ENCODE data around the gene ZNF778.

The ZNF778 gene

DNA sequence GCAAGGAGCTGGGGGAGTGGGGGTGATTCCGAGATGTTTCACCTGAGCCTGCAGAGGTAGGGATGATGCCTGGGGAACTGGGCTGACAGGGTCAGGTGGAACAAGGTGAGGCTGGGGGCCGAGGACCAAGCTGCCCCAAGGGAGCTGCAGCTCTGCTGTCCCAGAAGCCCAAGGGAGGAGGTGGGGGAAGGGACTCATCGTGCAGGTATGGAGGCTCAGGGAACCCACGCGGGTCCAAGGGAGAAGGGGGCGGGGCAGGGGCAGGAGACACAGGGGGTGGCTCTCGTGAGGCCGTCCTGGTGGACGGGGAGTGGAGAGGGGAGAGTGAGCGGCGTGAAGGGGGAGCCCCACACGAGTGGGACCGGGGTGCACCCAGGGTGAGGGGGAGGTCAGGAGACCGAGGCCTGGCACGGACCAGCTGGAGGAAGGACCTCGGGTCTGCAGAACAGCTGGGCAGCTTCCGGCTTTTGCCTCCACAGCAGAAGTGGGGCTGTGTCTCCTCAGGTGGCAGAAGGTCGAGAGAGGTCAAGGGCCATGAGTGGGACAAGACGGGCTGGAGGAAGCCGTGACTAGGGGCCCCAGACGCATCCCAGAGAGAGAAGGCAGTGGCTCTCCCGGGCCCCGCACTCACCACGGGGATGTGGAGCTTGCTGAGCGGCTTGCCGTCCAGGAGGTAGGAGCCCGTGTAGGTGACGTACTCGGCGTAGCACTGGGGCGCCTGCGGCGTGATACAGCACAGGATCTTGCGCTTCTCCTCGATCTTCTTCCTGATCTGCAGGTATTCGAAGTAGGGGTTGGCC lies 61.1 kb downstream of the ZNF778 start:
- DNase-seq = no peak

DNA sequence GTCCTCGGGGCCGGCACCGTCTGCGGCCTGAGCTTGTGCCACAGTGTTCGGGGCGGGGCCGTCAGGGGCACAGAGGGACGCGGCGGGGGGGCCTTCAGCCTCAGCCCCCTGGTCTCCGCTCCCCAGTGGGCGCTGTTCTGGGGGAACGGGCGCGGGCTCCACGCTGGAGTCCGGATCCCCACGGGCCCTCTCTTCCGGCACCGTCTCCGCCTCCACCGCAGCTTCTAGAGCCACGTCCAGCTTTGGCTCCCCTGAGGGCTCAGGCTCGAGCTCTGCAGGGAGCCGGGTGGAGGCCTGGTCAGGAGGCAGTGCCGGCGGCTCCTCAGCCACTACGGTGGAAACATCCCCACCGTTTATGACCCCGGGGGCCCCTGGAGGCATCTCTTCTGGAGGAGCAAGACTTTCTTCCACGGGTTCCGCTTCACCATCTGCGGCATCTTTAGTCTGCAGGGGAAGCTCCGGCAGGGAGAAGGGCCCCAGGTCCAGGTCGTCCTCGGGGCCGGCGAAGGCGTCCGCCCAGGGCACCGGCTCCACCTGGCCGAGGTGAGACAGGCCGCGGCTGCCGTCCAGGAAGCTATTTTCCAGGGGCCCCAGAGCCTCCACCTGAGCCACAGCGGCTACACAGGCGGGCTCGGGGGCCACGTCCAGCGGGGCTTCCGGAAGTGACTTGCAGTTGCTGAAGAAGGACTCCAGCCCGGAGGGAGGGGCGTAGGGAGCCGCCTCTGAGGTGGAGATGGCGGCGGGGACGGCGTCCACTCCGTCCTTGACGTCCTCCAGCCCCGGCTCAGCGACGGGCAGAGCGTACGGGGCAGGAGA lies 62.4 kb downstream of the ZNF778 start:
- DNase-seq = no peak

- DNase-seq = no peak
These were observed 63.2 kb downstream of the ZNF778 start for GRCh38 chr16:89280546-89281188.

DNA sequence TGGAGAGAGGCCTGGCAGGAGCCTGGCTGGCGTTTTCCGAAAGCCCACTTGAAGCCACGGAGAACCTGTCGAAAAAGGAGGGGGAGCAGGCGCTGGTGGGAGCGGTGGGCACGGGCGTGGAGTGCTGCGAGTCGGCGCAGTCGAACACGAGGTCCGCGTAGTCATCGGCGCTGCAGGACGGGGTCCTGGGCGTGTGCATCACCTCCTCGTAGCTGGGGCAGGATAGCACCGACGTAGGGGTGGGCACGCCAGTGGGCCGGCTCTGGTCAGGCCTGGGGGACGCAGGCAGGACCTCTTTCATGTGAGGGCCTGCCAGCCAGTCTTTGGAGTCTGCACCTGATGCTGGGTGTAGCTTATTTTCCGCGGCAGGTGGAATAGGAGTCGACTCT lies 63.7 kb downstream of the ZNF778 start:
- DNase-seq = no peak

DNA sequence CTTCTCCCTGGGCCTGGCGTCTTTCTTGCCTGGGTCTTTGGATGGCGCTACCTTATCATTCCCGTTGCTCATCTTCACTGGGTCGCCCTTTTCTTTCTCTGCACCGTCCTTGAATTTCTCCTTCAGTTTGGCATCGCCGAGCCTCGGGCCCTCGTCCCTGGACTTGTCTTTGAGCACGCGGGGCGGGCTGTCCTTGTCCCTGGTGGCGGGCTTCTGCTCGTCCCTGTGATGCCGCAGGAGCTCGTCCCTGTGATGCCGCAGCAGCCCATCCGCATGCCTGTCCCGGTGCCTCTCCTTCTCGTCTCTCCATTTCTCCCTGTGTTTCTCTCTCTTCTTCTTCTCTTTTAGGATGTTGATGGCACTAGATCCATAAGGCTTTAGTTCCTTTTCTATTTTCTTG lies 64.3 kb downstream of the ZNF778 start:
- no peak for DNase-seq

GRCh38 chr16:89282523-89282922 lies 65.0 kb downstream of the ZNF778 start:
- DNase-seq = no peak

- DNase-seq = no peak
These were observed 65.9 kb downstream of the ZNF778 start for GRCh38 chr16:89283449-89283848.

- no peak for DNase-seq
These were observed 67.9 kb downstream of the ZNF778 start for GRCh38 chr16:89285381-89285780.

- no peak for DNase-seq
These were observed 68.6 kb downstream of the ZNF778 start for GRCh38 chr16:89286096-89286495.
